ENCODE results near the gene RESP18.

RESP18 gene

DNA sequence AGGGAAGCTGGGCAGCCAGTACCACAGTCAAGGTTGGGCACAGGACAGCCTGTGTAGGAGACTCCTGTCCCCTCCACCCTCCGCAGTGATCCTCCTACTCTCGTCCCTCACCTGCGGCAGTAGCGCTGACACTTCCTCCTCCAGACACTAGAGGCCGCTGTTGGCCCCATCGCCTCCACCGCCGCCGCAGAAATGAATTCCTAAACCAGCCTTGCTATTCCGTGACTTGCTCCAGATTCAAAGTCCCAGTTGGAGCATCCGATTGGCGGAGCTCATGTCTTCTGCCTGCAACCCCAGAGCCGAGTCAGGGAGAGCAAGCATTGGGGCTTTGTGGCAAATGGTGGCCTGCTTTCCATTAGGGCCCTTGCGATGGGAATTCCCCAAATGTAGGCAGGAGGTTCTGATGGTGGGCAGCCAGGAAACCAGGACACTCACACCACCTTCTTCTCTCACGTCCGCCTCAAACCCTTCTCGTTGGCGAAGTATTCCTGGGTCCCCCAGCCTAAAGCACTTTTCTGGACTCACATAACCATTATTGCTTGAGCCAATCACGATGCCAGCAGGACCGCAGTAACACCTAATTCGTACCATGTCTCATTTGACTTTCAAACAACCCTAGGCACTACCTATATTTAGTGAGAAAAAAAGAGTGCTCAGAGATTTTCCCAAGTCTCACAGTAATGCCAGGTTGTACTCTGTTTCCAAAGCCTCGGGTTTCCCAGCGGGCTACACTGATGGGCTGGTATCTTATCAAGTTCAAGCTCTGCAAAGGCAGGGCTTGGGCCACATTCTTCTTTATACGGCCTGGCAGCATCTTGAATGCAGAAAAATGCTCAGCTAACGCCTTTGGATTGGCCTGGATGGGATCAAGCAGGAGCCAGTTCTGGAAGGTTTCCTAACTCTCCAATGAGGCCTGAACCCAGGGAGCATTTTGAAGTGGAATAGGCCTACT is 54.6 kb downstream of the RESP18 start:
- FAIRE-seq: no peak

More for the DNA sequence above, 54.6 kb downstream of the RESP18 start:
- DNase-seq (ENCODE audit: insufficient read length, low spot score): no peak
- TF ChIP-seq, protein P1, sequence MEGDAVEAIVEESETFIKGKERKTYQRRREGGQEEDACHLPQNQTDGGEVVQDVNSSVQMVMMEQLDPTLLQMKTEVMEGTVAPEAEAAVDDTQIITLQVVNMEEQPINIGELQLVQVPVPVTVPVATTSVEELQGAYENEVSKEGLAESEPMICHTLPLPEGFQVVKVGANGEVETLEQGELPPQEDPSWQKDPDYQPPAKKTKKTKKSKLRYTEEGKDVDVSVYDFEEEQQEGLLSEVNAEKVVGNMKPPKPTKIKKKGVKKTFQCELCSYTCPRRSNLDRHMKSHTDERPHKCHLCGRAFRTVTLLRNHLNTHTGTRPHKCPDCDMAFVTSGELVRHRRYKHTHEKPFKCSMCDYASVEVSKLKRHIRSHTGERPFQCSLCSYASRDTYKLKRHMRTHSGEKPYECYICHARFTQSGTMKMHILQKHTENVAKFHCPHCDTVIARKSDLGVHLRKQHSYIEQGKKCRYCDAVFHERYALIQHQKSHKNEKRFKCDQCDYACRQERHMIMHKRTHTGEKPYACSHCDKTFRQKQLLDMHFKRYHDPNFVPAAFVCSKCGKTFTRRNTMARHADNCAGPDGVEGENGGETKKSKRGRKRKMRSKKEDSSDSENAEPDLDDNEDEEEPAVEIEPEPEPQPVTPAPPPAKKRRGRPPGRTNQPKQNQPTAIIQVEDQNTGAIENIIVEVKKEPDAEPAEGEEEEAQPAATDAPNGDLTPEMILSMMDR (IDR thresholded peaks at IDR 0.05; ENCODE audit: insufficient read depth, missing control alignments): peak; percentile 90

Data from D721Med (cell line).